H1 (cell line): ENCODE data around the gene INAFM2.

Experiments
- CEBPB ChIP-seq: IDR thresholded peaks from 2 replicates; pipeline ENCODE4 v1.6.1; 2012; ENCODE audit warnings: low read depth, low read length
- CTCF ChIP-seq, 3 experiments: IDR thresholded peaks; 1 replicate in 2 of 3; 2 replicates in 1 of 3; pipeline versions ENCODE4 v1.5.1 to v1.6.1; 2011; ENCODE audit warnings: low read length in 3 of 3, mild to moderate bottlenecking in 3 of 3, inconsistent platforms in 2 of 3, low read depth in 1 of 3, moderate library complexity in 1 of 3; ENCODE audit not compliant: insufficient read depth in 1 of 3; ENCODE audit errors: control extremely low read depth in 1 of 3
- NANOG ChIP-seq: IDR thresholded peaks from 2 replicates; pipeline ENCODE4 v1.6.1; 2011; ENCODE audit warnings: low read length, low read depth, mild to moderate bottlenecking, inconsistent platforms; ENCODE audit not compliant: insufficient read depth, poor library complexity, severe bottlenecking
- POLR2A ChIP-seq, 2 experiments: IDR thresholded peaks; 1 replicate in 1 of 2; 2 replicates in 1 of 2; pipeline ENCODE4 v1.6.1; 2011; ENCODE audit warnings: low read depth in 2 of 2, low read length in 2 of 2, mild to moderate bottlenecking in 2 of 2; ENCODE audit errors: control extremely low read depth in 1 of 2
- YY1 ChIP-seq: IDR thresholded peaks from 2 replicates; pipeline ENCODE4 v1.6.1; 2011; ENCODE audit warnings: low read depth, mild to moderate bottlenecking, low read length

- TF ChIP-seq CTCF (IDR thresholded peaks at IDR 0.05; ENCODE audit: control extremely low read depth in 1 of 3, insufficient read depth in 1 of 3, low read depth in 1 of 3, low read length in 3 of 3) (no peak), CEBPB (no peak), POLR2A (IDR thresholded peaks at IDR 0.05; ENCODE audit: control extremely low read depth in 1 of 2, low read depth in 2 of 2, low read length in 2 of 2) (no peak), NANOG (no peak), YY1 (no peak)
Observed at GRCh38 chr15:40275523-40275922, 48.0 kb upstream of the INAFM2 start.
